ENCODE measurements around the gene CHM.

DNA sequence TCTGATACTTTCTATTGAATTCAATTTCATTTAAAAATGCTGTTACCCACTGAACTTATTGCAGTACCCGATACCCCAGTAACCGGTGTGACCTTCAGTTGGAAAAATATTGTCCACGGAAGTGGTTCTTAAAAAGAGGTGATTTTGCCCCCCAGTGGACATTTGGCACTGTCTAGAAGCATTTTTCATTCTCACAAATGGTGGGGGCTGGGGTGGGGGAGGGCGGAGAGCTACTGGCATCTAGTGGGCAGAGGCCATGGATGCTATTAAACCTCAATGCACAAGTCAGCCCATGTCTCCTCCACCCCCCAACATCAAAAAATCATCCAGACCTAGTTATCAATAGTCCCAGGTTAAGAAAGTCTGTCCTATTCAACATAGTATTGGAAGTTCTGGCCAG is 19.6 kb upstream of the CHM start:
- TF ChIP-seq, protein P1, sequence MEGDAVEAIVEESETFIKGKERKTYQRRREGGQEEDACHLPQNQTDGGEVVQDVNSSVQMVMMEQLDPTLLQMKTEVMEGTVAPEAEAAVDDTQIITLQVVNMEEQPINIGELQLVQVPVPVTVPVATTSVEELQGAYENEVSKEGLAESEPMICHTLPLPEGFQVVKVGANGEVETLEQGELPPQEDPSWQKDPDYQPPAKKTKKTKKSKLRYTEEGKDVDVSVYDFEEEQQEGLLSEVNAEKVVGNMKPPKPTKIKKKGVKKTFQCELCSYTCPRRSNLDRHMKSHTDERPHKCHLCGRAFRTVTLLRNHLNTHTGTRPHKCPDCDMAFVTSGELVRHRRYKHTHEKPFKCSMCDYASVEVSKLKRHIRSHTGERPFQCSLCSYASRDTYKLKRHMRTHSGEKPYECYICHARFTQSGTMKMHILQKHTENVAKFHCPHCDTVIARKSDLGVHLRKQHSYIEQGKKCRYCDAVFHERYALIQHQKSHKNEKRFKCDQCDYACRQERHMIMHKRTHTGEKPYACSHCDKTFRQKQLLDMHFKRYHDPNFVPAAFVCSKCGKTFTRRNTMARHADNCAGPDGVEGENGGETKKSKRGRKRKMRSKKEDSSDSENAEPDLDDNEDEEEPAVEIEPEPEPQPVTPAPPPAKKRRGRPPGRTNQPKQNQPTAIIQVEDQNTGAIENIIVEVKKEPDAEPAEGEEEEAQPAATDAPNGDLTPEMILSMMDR (IDR thresholded peaks at IDR 0.05) = no peak
- TF ChIP-seq EZH2 (IDR thresholded peaks at IDR 0.05; ENCODE audit: borderline replicate concordance, insufficient read depth, low read depth, low read length, poor library complexity, severe bottlenecking) = no peak

Measured in B cell (primary cell).